Measurements from ENCODE around the gene ARIH2. TPM values are rescaled to one million over a fixed set of nuclear protein-coding genes. Genes with fewer than 3 reads are reported as not detected.
"Not testable (repeated sequence)": the region's sequence is repeated elsewhere in the genome, so short reads cannot be mapped to it uniquely, and the experiment has no call there.

Gene ARIH2
- total RNA-seq, 1 experiment from 2014 or later: 106 TPM

GRCh38 chr3:49007771-49008528 lies 89.3 kb downstream of the ARIH2 start:
- peak; percentile 87 to 89 for DNase-seq
- Mint-ChIP-seq H3K4me1 (ENCODE audit: low read depth, unreplicated experiment) (peaks cover 13% of the 10 kb centered on the region), H3K9me3 (ENCODE audit: unreplicated experiment) (no peaks in the 10 kb centered on the region), H3K27me3 (ENCODE audit: insufficient read depth, unreplicated experiment) (no peaks in the 10 kb centered on the region), H3K4me3 (ENCODE audit: unreplicated experiment) (peak overlapping the region; percentile 94), H3K27ac (ENCODE audit: unreplicated experiment) (peak overlapping the region; percentile 98), H3K36me3 (ENCODE audit: insufficient read depth, unreplicated experiment) (peaks cover 63% of the 10 kb centered on the region)
- H3K27me3 ChIP-seq (replicated peaks; ENCODE audit: control insufficient read depth, insufficient read depth, low read length): no peaks in the 10 kb centered on the region
- intact Hi-C loops (cut with micrococcal nuclease; ENCODE audit: unreplicated experiment): loop anchor here (2.0 kb wide), 1 partner anchor 19 kb away; no protein-coding TSS in a partner anchor
- no peaks in the 10 kb centered on the region for H3K9me3 ChIP-seq
- CTCF ChIA-PET: interaction anchor here (0.9 to 2.0 kb wide), 8 partner anchors 9 to 795 kb away, joined by 3 to 54 read pairs (median 5); partner anchors contain the start of genes DALRD3, INKA1, NDUFAF3 and P4HTM
- peaks cover 3% of the 10 kb centered on the region for H3K36me3 ChIP-seq (ENCODE audit: control insufficient read depth, insufficient read depth, low read length)
- peaks cover 26% of the 10 kb centered on the region for H3K4me1 ChIP-seq
- BruUV-seq (replicated peaks): no TSS peak
- no peak for TF ChIP-seq CTCF (IDR thresholded peaks at IDR 0.05; ENCODE audit: insufficient read depth in 1 of 2, low read depth in 1 of 2, low read length in 1 of 2, severe bottlenecking in 1 of 2, unreplicated experiment in 1 of 2)
- POLR2A ChIA-PET: interaction anchor here (0.7 to 2.8 kb wide), 14 partner anchors 10 to 535 kb away, joined by 3 to 92 read pairs (median 10); partner anchors contain the start of genes DALRD3, IMPDH2, IP6K2 and NDUFAF3
- H3K4me3 ChIP-seq (ENCODE audit: low read depth, low read length): peak overlapping the region; percentile 92

- H3K9me3 Mint-ChIP-seq (ENCODE audit: unreplicated experiment); DNase-seq; H3K9me3 ChIP-seq; intact Hi-C loops (cut with micrococcal nuclease; ENCODE audit: unreplicated experiment); H3K4me3 ChIP-seq (ENCODE audit: low read depth, low read length); H3K36me3 ChIP-seq (ENCODE audit: control insufficient read depth, insufficient read depth, low read length); H3K27me3 ChIP-seq (replicated peaks; ENCODE audit: control insufficient read depth, insufficient read depth, low read length); H3K27me3 Mint-ChIP-seq (ENCODE audit: insufficient read depth, unreplicated experiment): not testable (repeated sequence)
- TSS peak; percentile 24 for BruUV-seq (replicated peaks)
- Mint-ChIP-seq H3K36me3 (ENCODE audit: insufficient read depth, unreplicated experiment) (peaks cover 68% of the 10 kb centered on the region), H3K4me1 (ENCODE audit: low read depth, unreplicated experiment) (peaks cover 13% of the 10 kb centered on the region), H3K27ac (ENCODE audit: unreplicated experiment) (peak overlapping the region; percentile 98), H3K4me3 (ENCODE audit: unreplicated experiment) (peak overlapping the region; percentile 94)
- H3K4me1 ChIP-seq: peaks cover 26% of the 10 kb centered on the region
- CTCF ChIA-PET: interaction anchor here (1.4 kb wide), 1 partner anchor 21 kb away, joined by 5 read pairs; no protein-coding TSS in a partner anchor
- POLR2A ChIA-PET: interaction anchor here (2.8 kb wide), 1 partner anchor 13 kb away, joined by 92 read pairs; the partner anchor contains the start of gene NDUFAF3
Observed at GRCh38 chr3:49008627-49009026, 90.0 kb downstream of the ARIH2 start.

DNA sequence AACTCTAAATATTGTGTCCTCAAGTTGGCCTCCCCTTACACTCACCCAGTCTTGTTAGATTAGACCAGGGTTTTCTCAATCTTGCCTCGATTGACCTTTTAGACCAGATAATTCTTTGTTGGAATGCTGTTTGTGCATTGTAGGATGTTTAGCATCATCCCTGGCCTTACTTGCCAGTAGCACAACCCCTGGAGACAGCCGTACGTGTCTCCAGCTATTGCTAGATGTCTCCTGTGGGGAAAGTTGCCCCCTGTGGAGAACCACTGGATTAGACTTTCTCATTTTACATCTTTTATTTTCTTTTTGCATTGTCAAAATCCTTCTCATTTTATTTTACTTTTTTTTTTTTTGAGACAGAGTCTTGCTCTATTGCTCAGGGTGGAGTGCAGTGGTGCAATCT lies 90.8 kb downstream of the ARIH2 start:
- CTCF ChIA-PET: interaction anchor here (0.6 to 1.4 kb wide), 2 partner anchors 22 to 923 kb away, joined by 5 to 7 read pairs; no protein-coding TSS in a partner anchor
- intact Hi-C loops (cut with micrococcal nuclease; ENCODE audit: unreplicated experiment): no loop called here
- Mint-ChIP-seq H3K27me3 (ENCODE audit: insufficient read depth, unreplicated experiment) (no peaks in the 10 kb centered on the region), H3K27ac (ENCODE audit: unreplicated experiment) (peak overlapping the region; percentile 63), H3K4me1 (ENCODE audit: low read depth, unreplicated experiment) (peaks cover 13% of the 10 kb centered on the region), H3K9me3 (ENCODE audit: unreplicated experiment) (no peaks in the 10 kb centered on the region), H3K36me3 (ENCODE audit: insufficient read depth, unreplicated experiment) (peaks cover 76% of the 10 kb centered on the region), H3K4me3 (ENCODE audit: unreplicated experiment) (peak overlapping the region; percentile 46)
- no TSS peak for BruUV-seq (replicated peaks)
- no peaks in the 10 kb centered on the region for H3K27me3 ChIP-seq (replicated peaks; ENCODE audit: control insufficient read depth, insufficient read depth, low read length)
- no peak for DNase-seq
- no peak overlapping the region for H3K4me3 ChIP-seq (ENCODE audit: low read depth, low read length)
- H3K36me3 ChIP-seq (ENCODE audit: control insufficient read depth, insufficient read depth, low read length): peaks cover 3% of the 10 kb centered on the region
- POLR2A ChIA-PET: no interaction called here
- peaks cover 20% of the 10 kb centered on the region for H3K4me1 ChIP-seq
- TF ChIP-seq CTCF (IDR thresholded peaks at IDR 0.05; ENCODE audit: insufficient read depth in 1 of 2, low read depth in 1 of 2, low read length in 1 of 2, severe bottlenecking in 1 of 2, unreplicated experiment in 1 of 2): no peak
- no peaks in the 10 kb centered on the region for H3K9me3 ChIP-seq

All from Caco-2 (cell line).